ENCODE data around the gene BCAT1.
A peak's percentile ranks its signal among the peaks of the same experiment; 100 is the strongest.

Gene BCAT1

GRCh38 chr12:24948757-24949722, at the start of gene BCAT1:
TSS of gene BCAT1 (minus strand) at chr12:24949101. CDS start at chr12:24948932, 169 bp downstream.
- TF ChIP-seq CTCF (IDR thresholded peaks at IDR 0.05) = no peak
- Mint-ChIP-seq H3K36me3 (ENCODE audit: low read depth) (peaks cover 18% of the 10 kb centered on the region), H3K4me3 (peak within 1 kb of the TSS; percentile 96), H3K4me1 (peaks cover 70% of the 10 kb centered on the region), H3K9me3 (peaks cover 5% of the 10 kb centered on the region), H3K27ac (peak within 1 kb of the TSS; percentile 92), H3K27me3 (ENCODE audit: low read depth, poor library complexity) (peaks cover 4% of the 10 kb centered on the region)
- DNase-seq = peak; percentile 82

GRCh38 chr12:24997970-24998582, 49.2 kb upstream of the BCAT1 start:
- Mint-ChIP-seq H3K36me3 (ENCODE audit: low read depth) (no peaks in the 10 kb centered on the region), H3K4me3 (no peak overlapping the region), H3K4me1 (no peaks in the 10 kb centered on the region), H3K27ac (no peak overlapping the region), H3K9me3 (no peaks in the 10 kb centered on the region), H3K27me3 (ENCODE audit: low read depth, poor library complexity) (peaks cover 18% of the 10 kb centered on the region)
- no peak for DNase-seq
- TF ChIP-seq CTCF (IDR thresholded peaks at IDR 0.05) = no peak

- Mint-ChIP-seq H3K9me3 (no peaks in the 10 kb centered on the region), H3K27me3 (ENCODE audit: low read depth, poor library complexity) (peaks cover 13% of the 10 kb centered on the region), H3K4me1 (no peaks in the 10 kb centered on the region), H3K4me3 (no peak overlapping the region), H3K27ac (no peak overlapping the region), H3K36me3 (ENCODE audit: low read depth) (no peaks in the 10 kb centered on the region)
- TF ChIP-seq CTCF (IDR thresholded peaks at IDR 0.05) = no peak
- no peak for DNase-seq
Observed at GRCh38 chr12:24997496-24997895, 48.6 kb upstream of the BCAT1 start.

GRCh38 chr12:24996820-24997219, 47.9 kb upstream of the BCAT1 start:
- DNase-seq = no peak
- Mint-ChIP-seq H3K36me3 (ENCODE audit: low read depth) (no peaks in the 10 kb centered on the region), H3K9me3 (no peaks in the 10 kb centered on the region), H3K4me1 (no peaks in the 10 kb centered on the region), H3K27ac (no peak overlapping the region), H3K4me3 (no peak overlapping the region), H3K27me3 (ENCODE audit: low read depth, poor library complexity) (peaks cover 9% of the 10 kb centered on the region)
- no peak for TF ChIP-seq CTCF (IDR thresholded peaks at IDR 0.05)

- no peak for DNase-seq
- H3K4me3 Mint-ChIP-seq = no peak overlapping the region
- no peak overlapping the region for H3K27ac Mint-ChIP-seq
- no peaks in the 10 kb centered on the region for H3K36me3 Mint-ChIP-seq (ENCODE audit: low read depth)
- no peaks in the 10 kb centered on the region for H3K4me1 Mint-ChIP-seq
- no peak for TF ChIP-seq CTCF (IDR thresholded peaks at IDR 0.05)
- peaks cover 4% of the 10 kb centered on the region for H3K27me3 Mint-ChIP-seq (ENCODE audit: low read depth, poor library complexity)
- H3K9me3 Mint-ChIP-seq = no peaks in the 10 kb centered on the region
Observed at GRCh38 chr12:24996102-24996797, 47.3 kb upstream of the BCAT1 start.
